Measurements from ENCODE around the gene PGAM5.
"Not testable (repeated sequence)": the region's sequence is repeated elsewhere in the genome, so short reads cannot be mapped to it uniquely, and the experiment has no call there.

The PGAM5 gene

DNA sequence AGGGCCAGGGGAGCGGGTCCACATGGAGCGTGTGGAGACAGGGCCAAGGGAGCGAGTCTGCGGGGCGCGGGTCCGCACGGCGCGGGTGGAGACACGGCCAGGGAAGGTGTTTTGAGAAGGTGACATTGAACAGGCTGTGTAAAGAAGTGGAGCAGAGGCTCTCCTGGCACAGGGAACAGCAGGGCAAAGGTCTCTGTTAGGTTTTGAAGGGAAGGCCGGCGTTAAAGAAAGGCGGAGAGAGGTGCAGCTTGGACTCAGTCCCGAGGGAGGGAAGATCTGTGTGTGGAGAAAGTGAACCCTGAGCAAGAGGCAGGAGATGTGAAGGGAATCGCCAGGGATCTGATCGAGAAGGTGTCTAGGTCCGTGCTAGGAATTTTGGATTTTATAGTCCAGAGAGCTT, 21.4 kb upstream of the PGAM5 start:
- no peak for DNase-seq (ENCODE audit: low read depth in 2 of 2)

GRCh38 chr12:132690112-132690511, 20.5 kb upstream of the PGAM5 start:
- DNase-seq (ENCODE audit: low read depth in 2 of 2): no peak

- DNase-seq (ENCODE audit: low read depth in 2 of 2): not testable (repeated sequence)
These were observed 18.6 kb upstream of the PGAM5 start for GRCh38 chr12:132692030-132692429.

DNA sequence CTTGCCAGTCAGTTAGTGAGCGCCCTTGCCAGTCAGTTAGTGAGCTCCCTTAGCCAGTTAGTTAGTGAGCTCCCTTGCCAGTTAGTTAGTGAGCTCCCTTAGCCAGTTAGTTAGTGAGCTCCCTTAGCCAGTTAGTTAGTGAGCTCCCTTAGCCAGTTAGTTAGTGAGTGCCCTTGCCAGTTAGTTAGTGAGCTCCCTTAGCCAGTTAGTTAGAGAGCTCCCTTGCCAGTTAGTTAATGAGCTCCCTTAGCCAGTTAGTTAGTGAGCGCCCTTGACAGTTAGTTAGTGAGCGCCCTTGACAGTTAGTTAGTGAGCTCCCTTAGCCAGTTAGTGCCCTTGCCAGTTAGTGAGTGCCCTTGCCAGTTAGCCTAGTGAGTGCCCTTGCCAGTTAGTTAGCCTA, 15.8 kb upstream of the PGAM5 start:
- DNase-seq (ENCODE audit: low read depth in 2 of 2): not testable (repeated sequence)

- DNase-seq (ENCODE audit: low read depth in 2 of 2): no peak
These were observed 15.2 kb upstream of the PGAM5 start for GRCh38 chr12:132695431-132695830.

- no peak for DNase-seq (ENCODE audit: low read depth in 2 of 2)
These were observed 12.3 kb upstream of the PGAM5 start for GRCh38 chr12:132698341-132698740.

DNA sequence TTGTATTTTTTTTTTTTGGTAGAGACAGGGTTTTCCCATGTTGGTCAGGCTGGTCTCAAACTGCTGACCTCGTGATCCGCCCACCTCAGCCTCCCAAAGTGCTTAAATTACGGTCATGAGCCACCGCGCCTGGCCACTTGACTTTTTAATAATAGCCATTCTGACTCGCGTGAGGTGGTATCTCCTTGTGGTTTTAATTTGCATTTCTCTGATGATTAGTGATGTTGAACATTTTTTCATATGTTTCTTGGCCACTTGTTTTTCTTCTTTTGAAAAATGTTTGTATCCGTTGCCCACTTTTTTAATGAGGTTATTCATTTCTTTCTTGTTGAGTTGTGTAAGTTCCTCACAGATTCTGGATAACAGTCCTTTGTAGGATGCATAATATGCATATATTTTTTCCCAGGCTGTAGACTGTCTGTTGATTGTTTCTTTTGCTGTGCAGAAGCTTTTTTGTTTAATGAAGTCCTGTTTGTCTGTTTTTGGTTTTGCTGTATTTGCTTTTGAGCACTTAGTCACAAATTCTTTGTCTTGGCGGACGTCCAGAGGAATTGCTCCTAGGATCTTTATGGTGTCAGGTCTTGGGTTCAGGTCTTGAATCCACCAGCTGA, 10.3 kb upstream of the PGAM5 start:
- no peak for DNase-seq (ENCODE audit: low read depth in 2 of 2)

DNA sequence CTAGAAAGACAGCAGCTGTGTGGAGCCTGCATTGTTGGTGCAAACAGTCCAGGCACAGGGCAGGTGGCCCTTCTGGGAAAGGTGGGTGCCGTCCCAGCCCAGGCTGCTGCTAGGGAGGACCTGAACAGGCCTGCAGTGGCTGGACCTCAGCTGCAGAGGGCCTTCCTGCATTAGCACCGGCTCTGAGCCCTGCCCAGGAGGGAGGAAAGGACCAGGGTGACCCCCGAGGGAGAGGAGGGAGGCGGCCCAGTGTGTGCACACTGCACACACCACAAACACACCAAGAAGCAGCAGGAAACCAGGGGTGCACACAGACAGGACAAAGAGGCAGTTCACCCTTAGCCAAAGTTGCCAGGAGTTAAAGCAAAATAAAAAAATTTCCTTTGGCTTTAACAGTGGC, 8.0 kb upstream of the PGAM5 start:
- no peak for DNase-seq (ENCODE audit: low read depth in 2 of 2)

DNA sequence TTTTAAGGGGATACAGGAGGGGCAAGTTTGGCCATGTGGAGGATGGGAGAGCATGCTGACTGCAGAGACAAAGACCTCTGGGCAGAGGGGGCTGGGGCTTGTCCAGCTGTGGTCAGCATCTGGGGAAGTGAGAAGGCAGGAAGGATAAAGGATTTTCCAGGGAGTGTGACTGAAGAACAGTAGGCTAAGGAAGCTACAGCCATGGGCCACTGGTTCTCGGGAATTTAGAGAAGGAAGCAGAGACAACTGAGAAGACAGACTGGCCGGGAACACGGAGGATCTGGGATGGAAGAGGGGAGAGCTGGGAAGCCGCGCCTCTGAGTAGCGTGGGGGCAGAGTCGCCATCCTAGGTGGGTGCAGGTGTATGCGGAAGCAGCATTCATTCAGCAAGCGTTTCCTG, 7.0 kb upstream of the PGAM5 start:
- DNase-seq (ENCODE audit: low read depth in 2 of 2): no peak

DNA sequence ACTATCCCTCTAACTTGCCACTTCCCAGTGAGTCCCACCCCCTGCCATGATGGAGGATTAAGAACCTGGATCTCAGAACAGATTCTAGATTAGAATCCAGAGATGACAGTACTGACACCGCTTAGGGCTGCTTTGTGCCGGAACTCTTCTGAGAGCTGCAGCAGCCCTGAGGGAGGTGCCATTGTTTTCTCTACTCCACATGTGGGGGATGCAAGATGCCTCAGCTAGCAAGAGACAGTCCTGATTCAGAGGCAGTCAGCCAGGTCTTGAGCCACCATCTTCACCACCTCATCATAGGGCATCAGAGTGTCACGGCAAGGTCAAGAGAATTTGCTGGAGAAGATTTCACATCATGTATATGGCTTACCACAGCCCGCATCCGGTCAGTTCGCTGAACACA, 3.4 kb upstream of the PGAM5 start:
- DNase-seq (ENCODE audit: low read depth in 2 of 2): no peak

DNA sequence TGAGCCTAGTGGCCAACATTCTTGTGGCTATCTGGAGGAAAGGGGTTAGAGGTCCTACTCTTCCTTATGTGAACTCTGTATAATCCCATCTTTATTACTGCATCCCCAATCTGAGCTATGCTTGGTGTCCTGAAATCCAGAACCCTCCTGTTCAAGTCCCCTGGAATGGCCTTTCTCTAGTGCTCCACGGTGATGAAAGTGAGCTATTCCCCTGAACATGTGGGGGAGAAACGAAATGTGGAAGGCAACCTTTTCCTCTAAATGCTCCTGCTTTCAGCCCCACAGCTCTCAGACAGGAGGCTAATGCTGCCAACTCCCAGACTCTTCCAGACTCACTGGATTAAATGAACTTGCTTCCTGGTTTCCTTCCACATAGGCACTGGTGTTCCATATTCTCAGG, 2.5 kb upstream of the PGAM5 start:
- DNase-seq (ENCODE audit: low read depth in 2 of 2): no peak

GRCh38 chr12:132710043-132710404, 618 bp upstream of the PGAM5 start:
- no peak for DNase-seq (ENCODE audit: low read depth in 2 of 2)

DNA sequence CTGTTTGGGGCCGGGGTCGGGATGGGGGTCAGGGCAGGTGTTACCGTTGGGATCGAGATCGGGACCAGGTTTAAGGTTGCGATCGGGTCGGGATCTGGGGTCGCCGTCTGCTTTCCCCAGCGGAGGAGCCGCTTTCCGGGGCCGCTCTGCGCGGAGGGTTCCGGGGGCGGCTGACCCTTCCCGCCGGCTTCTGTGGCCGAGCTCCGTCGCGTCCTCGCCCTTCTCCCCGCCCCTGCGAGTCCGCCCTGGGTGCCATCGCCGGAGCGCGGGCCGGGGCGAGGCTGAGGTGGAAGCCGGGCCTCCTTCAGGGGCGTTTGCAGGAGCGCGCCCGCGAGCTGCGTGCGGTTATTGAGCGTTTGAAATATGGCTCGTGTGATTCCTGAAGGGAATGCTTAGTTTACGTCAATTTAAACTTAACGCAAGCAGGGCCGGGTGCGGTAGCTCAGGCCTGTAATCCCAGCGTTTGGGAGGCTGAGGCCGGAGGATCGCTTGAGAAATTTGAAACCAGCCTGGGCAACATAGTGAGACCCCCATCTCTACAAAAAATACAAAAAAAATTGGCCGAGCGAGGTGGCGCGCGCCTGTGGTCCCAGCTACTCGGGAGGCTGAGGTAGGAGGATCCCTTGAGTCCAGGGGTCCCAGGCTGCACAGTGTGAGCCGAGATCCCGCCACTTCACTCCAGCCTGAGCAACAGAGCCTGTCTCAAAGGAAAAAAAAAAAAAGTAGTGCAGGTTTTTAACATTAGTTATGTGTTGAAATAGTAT, 620 bp downstream of the PGAM5 start:
- no peak for DNase-seq (ENCODE audit: low read depth in 2 of 2)

- DNase-seq (ENCODE audit: low read depth in 2 of 2): no peak
These were observed 2.5 kb downstream of the PGAM5 start for GRCh38 chr12:132713123-132713522.

DNA sequence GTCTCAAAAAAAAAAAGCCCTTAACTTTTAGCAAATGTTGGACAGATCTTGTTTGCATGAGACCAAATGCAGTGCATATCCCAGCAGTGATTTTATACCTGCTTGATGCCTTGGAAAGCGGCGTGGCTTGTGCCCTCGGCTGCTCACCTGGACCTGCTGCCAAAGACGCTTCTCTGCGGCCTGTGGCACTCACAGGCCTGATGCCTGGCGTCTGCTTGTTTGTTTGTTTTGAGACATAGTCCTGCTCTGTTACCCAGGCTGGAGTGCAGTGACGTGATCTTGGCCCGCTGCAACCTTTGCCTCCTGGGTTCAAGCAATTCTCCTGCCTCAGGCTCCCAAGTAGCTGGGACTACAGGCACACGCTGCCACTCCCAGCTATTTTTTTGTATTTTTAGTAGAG, 5.2 kb downstream of the PGAM5 start:
- no peak for DNase-seq (ENCODE audit: low read depth in 2 of 2)

GRCh38 chr12:132716356-132716755, 5.7 kb downstream of the PGAM5 start:
- no peak for DNase-seq (ENCODE audit: low read depth in 2 of 2)

DNA sequence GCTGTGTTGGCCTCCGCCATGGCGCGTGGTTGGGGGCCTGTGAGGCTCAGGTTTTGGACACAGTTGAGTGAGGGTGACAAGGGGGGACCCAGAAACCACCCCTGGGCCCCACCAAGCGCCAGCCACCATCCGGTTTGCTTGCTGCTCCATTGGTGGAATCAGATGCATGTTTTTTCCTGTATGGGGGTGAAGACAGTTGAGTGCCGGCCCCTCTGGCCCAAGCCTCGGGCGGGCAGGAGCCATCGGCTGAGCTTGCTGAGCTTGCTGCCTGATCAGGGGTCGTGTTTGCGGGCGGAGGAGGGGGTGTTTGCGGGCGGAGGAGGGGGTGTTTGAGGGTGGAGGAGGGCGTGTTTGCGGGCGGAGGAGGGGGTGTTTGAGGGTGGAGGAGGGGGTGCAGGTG, 6.4 kb downstream of the PGAM5 start:
- no peak for DNase-seq (ENCODE audit: low read depth in 2 of 2)

GRCh38 chr12:132717531-132718387, 7.1 kb downstream of the PGAM5 start:
- DNase-seq (ENCODE audit: low read depth in 2 of 2): no peak

DNA sequence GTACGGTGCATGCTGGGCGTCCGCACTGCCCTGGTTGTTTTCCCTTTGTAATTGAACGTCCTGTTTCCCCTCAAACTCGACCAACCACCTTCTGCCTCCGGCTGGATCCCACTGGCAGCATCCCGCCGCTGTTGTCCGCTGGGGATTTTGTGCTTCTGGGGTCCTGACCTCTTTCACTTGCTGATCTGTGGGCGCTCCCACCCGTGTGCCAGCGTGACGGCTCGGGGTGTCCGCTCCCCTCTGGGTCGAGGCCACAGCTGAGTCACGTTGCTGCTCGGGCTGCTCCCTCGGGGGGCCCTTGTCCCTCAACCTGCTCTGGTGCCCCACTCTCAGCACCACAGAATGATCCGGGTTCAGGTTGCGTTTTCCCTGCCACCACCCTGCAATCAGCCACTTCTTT, 8.0 kb downstream of the PGAM5 start:
- no peak for DNase-seq (ENCODE audit: low read depth in 2 of 2)

GRCh38 chr12:132719141-132719953, 8.7 kb downstream of the PGAM5 start:
- no peak for DNase-seq (ENCODE audit: low read depth in 2 of 2)

DNA sequence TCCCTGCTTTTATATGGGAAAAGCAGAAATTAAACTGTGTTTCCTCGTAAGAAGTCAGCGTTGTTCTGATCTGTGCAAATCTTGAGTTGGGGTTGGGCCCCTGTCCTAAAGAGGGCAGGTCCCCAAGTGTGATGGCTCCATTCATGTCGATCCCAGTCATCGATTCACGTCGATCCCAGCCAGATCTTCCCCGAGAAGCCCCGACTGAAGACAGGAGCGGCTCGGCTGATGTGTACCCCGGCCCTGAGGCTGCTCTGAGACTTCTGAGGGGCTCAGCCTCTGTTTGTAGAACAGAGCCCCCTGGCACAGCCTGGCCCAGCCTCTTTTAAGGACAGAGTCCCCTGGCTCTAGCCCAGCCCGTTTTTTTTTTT, 9.3 kb downstream of the PGAM5 start:
- DNase-seq (ENCODE audit: low read depth in 2 of 2): no peak

Measured in activated CD8-positive, alpha-beta memory T cell treated with anti-CD3 and anti-CD28 coated beads for 4 hours (primary cell).